GM19239 (cell line): Measurements from ENCODE around the gene CDH9.
"Not testable (repeated sequence)": the region's sequence is repeated elsewhere in the genome, so short reads cannot be mapped to it uniquely, and the experiment has no call there.

Source experiments
- DNase-seq: peaks from one replicate; pipeline ENCODE4 v3.0.0; 2011; ENCODE audit warnings: low spot score; ENCODE audit not compliant: insufficient read length
- FAIRE-seq: peaks from 2 replicates; lab custom pipeline; 2011; peaks lifted over from hg19 to GRCh38; lab: Jason Lieb, UNC

The CDH9 gene

DNA sequence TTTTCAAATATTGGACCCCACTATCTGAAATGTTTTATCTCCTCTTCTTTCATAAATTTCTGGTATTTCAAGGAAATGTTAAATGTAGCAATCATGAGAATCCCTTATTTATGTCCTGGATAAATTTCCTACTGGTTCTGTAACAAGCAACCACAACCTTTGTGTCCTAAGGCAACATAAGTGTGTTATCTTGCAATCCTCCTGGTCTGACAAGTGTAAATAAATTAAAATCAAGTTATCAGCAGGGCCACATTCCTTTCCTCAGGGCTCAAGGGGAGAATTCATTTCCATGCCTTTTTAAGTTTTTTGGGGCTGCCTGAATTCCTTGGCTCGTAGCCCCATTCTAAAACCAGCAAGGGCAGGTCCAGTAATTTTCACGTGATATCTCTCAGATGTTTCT lies 83.2 kb downstream of the CDH9 start:
- FAIRE-seq (no peak), DNase-seq (no peak)

DNA sequence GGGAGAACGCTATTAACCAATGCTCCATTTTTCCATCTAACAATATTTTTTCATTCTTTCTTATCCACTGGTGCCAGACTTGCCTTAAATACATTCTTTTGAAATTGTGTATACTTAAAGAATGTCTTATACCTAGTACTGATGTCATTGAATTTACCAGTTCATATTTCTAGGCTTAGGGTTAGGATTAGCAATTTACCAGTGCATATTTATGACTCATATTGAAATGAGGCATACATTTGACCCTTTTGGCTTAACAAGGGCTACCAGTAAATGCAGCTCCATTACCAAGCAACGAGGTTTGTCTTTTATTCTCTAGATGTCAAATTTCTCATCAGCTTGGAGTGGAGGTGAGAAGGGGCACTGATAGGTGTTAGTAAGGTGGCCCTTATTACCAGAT lies 89.5 kb downstream of the CDH9 start:
- DNase-seq (no peak), FAIRE-seq (no peak)

GRCh38 chr5:26945901-26946300 lies 92.5 kb downstream of the CDH9 start:
- DNase-seq (no peak), FAIRE-seq (no peak)

- FAIRE-seq (no peak), DNase-seq (no peak)
Measured at GRCh38 chr5:26942481-26942880, 95.9 kb downstream of the CDH9 start.

DNA sequence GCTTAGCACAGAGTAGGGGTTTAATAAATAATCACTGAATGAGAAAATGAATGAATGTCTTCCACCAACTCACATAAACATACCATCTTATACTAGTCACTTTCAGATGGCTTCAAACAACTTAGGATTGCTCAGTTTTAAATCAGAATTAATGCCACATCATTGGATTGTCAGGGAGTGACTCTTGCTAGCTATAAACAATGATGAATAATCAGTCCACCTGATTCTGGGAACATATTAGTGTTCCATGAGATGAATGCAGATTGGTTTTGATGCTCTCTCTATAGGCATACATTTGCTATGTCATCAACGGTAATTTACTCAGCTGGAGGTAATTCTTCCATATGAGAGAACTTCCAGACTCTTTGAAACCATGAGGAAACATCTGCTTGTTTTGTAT lies 97.4 kb downstream of the CDH9 start:
- FAIRE-seq (no peak), DNase-seq (no peak)

GRCh38 chr5:26932238-26932637 lies 106.1 kb downstream of the CDH9 start:
- FAIRE-seq: no peak

GRCh38 chr5:26921439-26921838 lies 116.9 kb downstream of the CDH9 start:
- FAIRE-seq: no peak
- DNase-seq: no peak

More at GRCh38 chr5:26932238-26932637, 106.1 kb downstream of the CDH9 start:
- DNase-seq: no peak

DNA sequence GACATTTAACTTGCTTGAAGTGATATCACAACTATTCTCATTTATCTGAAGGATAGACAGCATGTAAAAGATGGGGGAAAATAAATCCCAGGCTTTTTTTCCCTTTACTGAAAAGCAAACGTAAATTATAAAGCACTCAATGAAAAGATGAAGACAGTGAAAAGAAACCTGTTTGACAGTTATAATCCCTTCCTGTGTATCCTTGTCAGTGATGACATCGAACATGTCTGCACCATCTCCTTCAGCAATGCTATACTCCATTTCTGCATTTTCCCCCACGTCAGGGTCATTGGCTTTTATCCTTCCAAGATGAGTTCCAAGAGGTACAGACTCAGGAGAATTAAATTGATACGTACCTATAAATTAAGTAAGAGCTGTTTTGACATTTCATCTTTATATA lies 134.9 kb downstream of the CDH9 start:
- FAIRE-seq (no peak), DNase-seq (no peak)

DNA sequence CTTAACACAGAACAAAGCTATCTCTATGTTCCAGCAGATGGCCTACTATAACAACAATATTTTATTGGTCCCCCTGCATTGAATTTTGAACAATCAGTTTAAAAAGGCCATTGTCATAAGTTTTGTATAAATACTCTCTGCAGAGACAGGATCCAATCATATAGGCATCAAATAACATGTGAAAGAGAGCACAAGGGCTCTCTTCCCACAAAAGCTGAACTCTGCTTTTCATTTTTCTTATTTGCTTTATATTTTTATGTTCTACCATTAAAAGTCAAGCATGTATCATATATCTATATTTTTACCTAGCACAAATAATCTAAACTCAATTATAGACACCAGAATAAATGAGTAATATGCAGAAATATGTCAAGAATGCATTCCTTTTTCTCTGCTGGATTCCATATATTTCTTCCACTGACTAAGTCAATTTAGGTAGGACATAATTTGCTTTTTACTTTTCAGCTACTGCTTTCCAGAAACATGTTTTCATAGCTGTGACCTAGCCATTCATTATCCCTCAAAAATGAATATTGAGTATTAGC lies 143.6 kb downstream of the CDH9 start:
- DNase-seq (no peak), FAIRE-seq (no peak)

GRCh38 chr5:26893078-26893477 lies 145.3 kb downstream of the CDH9 start:
- FAIRE-seq: no peak
- DNase-seq: no peak

DNA sequence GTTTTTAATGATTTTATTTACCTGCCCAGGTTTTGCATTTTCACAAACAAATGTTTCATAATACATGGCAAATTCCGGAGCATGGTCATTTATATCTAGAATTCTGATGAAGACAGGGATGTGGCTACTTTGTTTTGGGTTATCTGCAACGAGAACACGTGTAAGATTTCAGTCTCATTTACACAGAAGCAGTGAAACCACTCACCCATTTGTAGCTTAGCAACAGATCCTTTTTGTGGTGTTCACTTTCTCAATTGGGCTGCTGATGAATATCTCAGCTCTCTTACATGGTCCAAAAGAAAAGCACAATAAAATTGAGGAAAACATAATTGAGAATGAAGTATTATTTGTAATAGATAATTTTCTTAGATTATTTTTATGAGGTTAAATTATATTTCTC lies 148.6 kb downstream of the CDH9 start:
- FAIRE-seq: no peak
- DNase-seq: no peak

DNA sequence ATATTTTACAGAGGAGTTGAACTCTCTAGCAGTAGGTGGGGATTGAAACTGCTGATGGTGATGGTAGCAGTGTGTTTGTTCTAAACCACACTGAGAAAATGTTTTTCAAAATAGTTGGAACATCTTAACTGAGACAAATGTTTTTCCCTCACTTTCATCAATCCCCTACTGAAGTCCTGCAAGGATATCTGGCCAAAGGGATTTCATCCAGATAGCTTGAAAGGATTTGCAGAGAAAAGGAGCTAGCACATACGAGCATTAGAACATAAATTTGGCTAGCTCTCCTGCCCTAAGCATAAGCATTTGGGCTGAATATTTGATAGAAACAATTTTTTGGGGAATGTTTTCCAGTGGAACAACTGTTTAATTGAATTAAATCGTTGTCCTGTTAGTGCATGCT lies 153.9 kb downstream of the CDH9 start:
- DNase-seq: no peak
- FAIRE-seq: no peak

DNA sequence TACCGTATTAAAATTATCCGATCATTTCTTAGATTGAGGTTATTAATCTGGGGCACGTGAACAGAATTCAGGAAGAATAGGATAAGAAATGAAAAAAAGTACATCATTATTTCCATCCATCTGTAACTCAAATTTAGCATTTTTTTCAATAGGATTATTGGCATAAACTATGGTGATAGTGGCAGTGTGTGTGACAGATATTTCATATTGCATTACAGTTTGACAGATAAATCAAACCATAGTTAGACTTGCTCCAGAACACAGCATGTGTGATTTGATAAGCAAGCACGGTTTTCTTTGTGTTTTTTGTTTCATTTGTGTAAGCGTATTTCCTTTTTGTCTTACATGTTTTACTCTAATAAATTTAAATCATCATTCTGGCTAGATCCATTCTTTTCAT lies 155.0 kb downstream of the CDH9 start:
- DNase-seq: no peak
- FAIRE-seq: no peak

GRCh38 chr5:26881901-26882300 lies 156.5 kb downstream of the CDH9 start:
- FAIRE-seq: no peak
- no peak for DNase-seq

- FAIRE-seq (no peak), DNase-seq (no peak)
Measured at GRCh38 chr5:26877154-26877553, 161.2 kb downstream of the CDH9 start.

DNA sequence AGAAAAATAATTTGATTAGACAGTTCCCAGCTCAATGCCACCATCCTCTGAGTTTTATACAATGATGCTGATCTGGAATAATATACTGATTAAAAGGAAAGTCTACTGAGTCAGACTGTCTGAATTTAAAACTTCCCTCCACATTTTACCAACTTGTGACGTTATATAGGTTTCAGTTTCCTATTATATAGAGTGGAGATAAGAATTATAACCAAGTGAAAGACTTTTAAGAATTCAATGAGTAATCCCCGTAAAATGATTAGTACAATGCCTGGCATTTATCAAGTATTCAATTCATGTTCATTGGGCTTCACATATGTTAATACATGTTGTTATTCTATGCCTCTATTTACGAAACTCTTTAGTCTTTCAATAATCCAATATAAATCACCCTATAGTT lies 166.0 kb downstream of the CDH9 start:
- no peak for DNase-seq

GRCh38 chr5:26869781-26870180 lies 168.6 kb downstream of the CDH9 start:
- DNase-seq: no peak
- FAIRE-seq: no peak

More for the DNA sequence above, 166.0 kb downstream of the CDH9 start:
- no peak for FAIRE-seq

DNA sequence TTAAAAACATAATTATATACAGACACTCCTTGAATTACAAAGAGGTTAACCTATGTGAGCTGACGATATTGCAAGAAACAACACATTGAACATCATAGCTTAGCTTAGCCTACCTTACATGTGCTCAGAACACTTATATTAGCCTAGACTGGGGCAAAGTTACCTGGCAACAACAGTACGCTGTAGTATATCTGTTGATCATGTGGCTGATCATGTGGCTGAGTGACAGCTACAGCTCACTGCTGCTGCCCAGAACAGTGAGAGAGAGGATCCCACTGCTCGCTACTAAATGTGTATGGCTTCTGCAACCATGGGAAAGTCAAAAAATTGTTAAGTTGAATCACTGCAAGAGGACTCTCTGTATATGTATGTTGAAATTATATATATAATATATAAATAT lies 169.9 kb downstream of the CDH9 start:
- DNase-seq: no peak
- FAIRE-seq: no peak

GRCh38 chr5:26864061-26864460 lies 174.3 kb downstream of the CDH9 start:
- no peak for DNase-seq
- no peak for FAIRE-seq

- DNase-seq (no peak), FAIRE-seq (no peak)
Measured at GRCh38 chr5:26856238-26856637, 182.1 kb downstream of the CDH9 start.

DNA sequence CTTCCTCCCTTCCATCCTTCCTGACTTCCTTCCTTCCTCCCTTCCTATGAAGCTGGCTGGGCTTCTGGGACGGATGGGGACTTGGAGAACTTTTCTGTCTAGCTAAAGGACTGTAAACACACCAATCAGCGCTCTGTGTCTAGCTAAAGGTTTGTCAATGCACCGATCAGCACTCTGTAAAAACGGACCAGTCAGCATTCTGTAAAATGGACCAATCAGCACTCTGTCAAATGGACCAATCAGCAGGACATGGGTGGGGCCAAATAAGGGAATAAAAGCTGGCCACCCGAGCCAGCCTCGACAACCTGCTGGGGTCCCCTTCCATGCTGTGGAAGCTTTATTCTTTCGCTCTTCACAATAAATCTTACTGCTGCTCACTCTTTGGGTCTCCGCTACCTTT lies 185.9 kb downstream of the CDH9 start:
- not testable (repeated sequence) for FAIRE-seq, DNase-seq

DNA sequence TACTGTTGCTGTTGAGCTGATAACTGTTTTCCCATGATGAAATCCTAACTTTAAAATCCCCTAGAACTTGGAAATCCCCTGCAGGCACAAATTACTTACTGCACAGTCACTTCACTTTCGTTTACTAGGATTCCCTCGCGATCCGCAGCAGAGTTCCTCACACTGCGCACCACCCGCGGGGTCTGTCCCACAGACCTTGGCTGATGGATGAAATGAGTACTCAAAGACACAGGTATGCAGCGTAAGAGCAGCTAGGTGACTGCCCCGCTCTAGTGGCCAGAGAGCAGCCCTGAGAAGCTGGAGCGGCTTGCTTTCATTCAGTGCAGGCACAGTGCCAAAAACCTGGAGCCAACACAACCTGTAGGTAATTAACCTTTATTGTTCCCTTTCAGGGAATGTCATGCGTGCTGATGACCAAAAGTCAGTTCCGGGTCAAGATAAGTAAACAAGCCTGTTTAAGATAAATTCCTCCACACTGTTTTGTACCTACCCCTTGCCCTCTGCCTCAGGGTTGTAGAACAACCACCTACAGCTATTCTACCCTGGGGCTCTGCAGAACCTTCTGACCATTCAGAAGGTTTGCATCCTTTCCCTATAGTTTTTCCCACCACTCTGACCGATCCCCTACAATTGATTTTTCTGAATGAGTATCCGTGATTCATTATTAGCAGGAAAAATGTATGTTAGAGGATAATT lies 191.2 kb downstream of the CDH9 start:
- no peak for DNase-seq
- no peak for FAIRE-seq
